DMS79 treated with DMSO at 0.1 percent for 48 hours (cell line): ENCODE data around the gene DNER.

ENCODE experiments used
- DNase-seq: peaks from one replicate; lab custom pipeline; 2025; lab: John Stamatoyannopoulos, UW

Gene DNER

GRCh38 chr2:229335877-229336346, 378.4 kb downstream of the DNER start:
- DNase-seq = no peak

GRCh38 chr2:229335330-229335729, 379.0 kb downstream of the DNER start:
- DNase-seq = no peak

GRCh38 chr2:229330952-229331351, 383.4 kb downstream of the DNER start:
- no peak for DNase-seq

- no peak for DNase-seq
Measured at GRCh38 chr2:229319558-229319957, 394.8 kb downstream of the DNER start.

- no peak for DNase-seq
Measured at GRCh38 chr2:229314117-229314516, 400.2 kb downstream of the DNER start.

GRCh38 chr2:229313591-229313990, 400.8 kb downstream of the DNER start:
- DNase-seq = no peak
